ENCODE measurements around the gene PALD1.
"Not testable (repeated sequence)": the region's sequence is repeated elsewhere in the genome, so short reads cannot be mapped to it uniquely, and the experiment has no call there.

The PALD1 gene

GRCh38 chr10:70579234-70580002 lies 100.9 kb downstream of the PALD1 start:
- no peak overlapping the region for H3K9ac ChIP-seq

GRCh38 chr10:70581176-70581575 lies 102.6 kb downstream of the PALD1 start:
- not testable (repeated sequence) for H4K20me1 ChIP-seq (ENCODE audit: insufficient read depth); H3K36me3 ChIP-seq (ENCODE audit: insufficient read depth); H3K27ac ChIP-seq; H3K9ac ChIP-seq; H3K79me2 ChIP-seq (ENCODE audit: insufficient read depth, low read depth); H3K4me2 ChIP-seq; H3K27me3 ChIP-seq (ENCODE audit: insufficient read depth, low read depth); H2AFZ ChIP-seq (ENCODE audit: low read depth); H3K4me3 ChIP-seq (IDR thresholded peaks at IDR 0.05; ENCODE audit: insufficient read depth, low read depth, low read length)
- H3K4me1 ChIP-seq (ENCODE audit: low read depth, poor library complexity, severe bottlenecking), result peaks cover 45% of the 10 kb centered on the region

More at GRCh38 chr10:70579234-70580002, 100.9 kb downstream of the PALD1 start:
- peaks cover 56% of the 10 kb centered on the region for H3K4me1 ChIP-seq (ENCODE audit: low read depth, poor library complexity, severe bottlenecking)
- H3K4me2 ChIP-seq, result peak overlapping the region; percentile 74
- no peak for TF ChIP-seq CTCF (conservative IDR thresholded peaks at IDR 0.05; ENCODE audit: low read depth, low read length)
- H3K36me3 ChIP-seq (ENCODE audit: insufficient read depth), result no peaks in the 10 kb centered on the region
- no peaks in the 10 kb centered on the region for H4K20me1 ChIP-seq (ENCODE audit: insufficient read depth)
- no peak overlapping the region for H3K27ac ChIP-seq
- no peaks in the 10 kb centered on the region for H3K79me2 ChIP-seq (ENCODE audit: insufficient read depth, low read depth)
- H2AFZ ChIP-seq (ENCODE audit: low read depth), result no peak overlapping the region
- H3K4me3 ChIP-seq (IDR thresholded peaks at IDR 0.05; ENCODE audit: insufficient read depth, low read depth, low read length), result no peak overlapping the region
- H3K27me3 ChIP-seq (ENCODE audit: insufficient read depth, low read depth), result peaks cover 8% of the 10 kb centered on the region; the same call in 1 of the 2 replicates

- Histone ChIP-seq H3K79me2 (ENCODE audit: insufficient read depth, low read depth) (no peaks in the 10 kb centered on the region), H2AFZ (ENCODE audit: low read depth) (no peak overlapping the region), H4K20me1 (ENCODE audit: insufficient read depth) (no peaks in the 10 kb centered on the region), H3K36me3 (ENCODE audit: insufficient read depth) (no peaks in the 10 kb centered on the region), H3K27ac (no peak overlapping the region), H3K27me3 (ENCODE audit: insufficient read depth, low read depth) (peaks cover 3% of the 10 kb centered on the region; the same call in 1 of the 2 replicates), H3K4me1 (ENCODE audit: low read depth, poor library complexity, severe bottlenecking) (peaks cover 28% of the 10 kb centered on the region), H3K4me2 (no peak overlapping the region), H3K9ac (no peak overlapping the region), H3K4me3 (IDR thresholded peaks at IDR 0.05; ENCODE audit: insufficient read depth, low read depth, low read length) (no peak overlapping the region)
- TF ChIP-seq CTCF (conservative IDR thresholded peaks at IDR 0.05; ENCODE audit: low read depth, low read length), result no peak
Measured at GRCh38 chr10:70582793-70583668, 104.5 kb downstream of the PALD1 start.

GRCh38 chr10:70583669-70584037 lies 105.1 kb downstream of the PALD1 start:
- Histone ChIP-seq H3K9ac (no peak overlapping the region), H3K27ac (no peak overlapping the region), H3K79me2 (ENCODE audit: insufficient read depth, low read depth) (no peaks in the 10 kb centered on the region), H3K4me3 (IDR thresholded peaks at IDR 0.05; ENCODE audit: insufficient read depth, low read depth, low read length) (no peak overlapping the region), H3K4me1 (ENCODE audit: low read depth, poor library complexity, severe bottlenecking) (peaks cover 23% of the 10 kb centered on the region), H3K36me3 (ENCODE audit: insufficient read depth) (no peaks in the 10 kb centered on the region), H4K20me1 (ENCODE audit: insufficient read depth) (no peaks in the 10 kb centered on the region), H2AFZ (ENCODE audit: low read depth) (no peak overlapping the region), H3K27me3 (ENCODE audit: insufficient read depth, low read depth) (0 out of 2 replicates have a peak, but pooled peaks cover 2% of the 10 kb centered on the region), H3K4me2 (no peak overlapping the region)
- TF ChIP-seq CTCF (conservative IDR thresholded peaks at IDR 0.05; ENCODE audit: low read depth, low read length), result no peak

All from KMS-11 (cell line).